GM12878 (cell line): ENCODE data around the gene SQSTM1. TPM values are rescaled to one million over a fixed set of nuclear protein-coding genes. Genes with fewer than 3 reads are reported as not detected.

Experiments used
- ATAC-seq: fragments of 200-7000 bp; cut with Tn5 transposase; 3 replicates; pipeline ENCODE4 v1.9.1; 2020; ENCODE audit warnings: mild to moderate bottlenecking, moderate library complexity
- BruUV-seq: library from RNA; stranded (reverse); fragments of 400-500 nt; replicated peaks from 2 replicates; lab custom pipeline; 2021; lab: Mats Ljungman, UMichigan
- CTCF ChIA-PET: fragments of 300-600 bp; sonication (Branson Sonifier 250); formaldehyde crosslinking; extraction: SDS; loops from one replicate; lab custom pipeline; 2021; ENCODE audit warnings: inconsistent platforms; lab: Yijun Ruan, JAX
- POLR2A ChIA-PET: fragments of 350-600 bp; formaldehyde crosslinking; extraction: SDS; loops from one replicate; lab custom pipeline; 2021; ENCODE audit warnings: inconsistent platforms; lab: Charles Lee
- RAD21 ChIA-PET: fragments of 300-600 bp; sonication (Branson Sonifier 250); formaldehyde crosslinking; loops from one replicate; lab custom pipeline; 2023; ENCODE audit warnings: antibody characterized with exemption; ENCODE audit not compliant: unreplicated experiment; lab: Charles Lee
- SMC1A ChIA-PET: fragments of 300-600 bp; sonication (Branson Sonifier 250); formaldehyde crosslinking; loops from one replicate; lab custom pipeline; 2023; ENCODE audit not compliant: unreplicated experiment, uncharacterized antibody; lab: Charles Lee
- DNase-seq: peaks from one replicate; pipeline ENCODE4 v3.0.0-alpha.2; 2011; ENCODE audit warnings: low read depth, low spot score
- FAIRE-seq: peaks from 3 replicates; lab custom pipeline; 2011; peaks lifted over from hg19 to GRCh38; lab: Jason Lieb, UNC
- H2AFZ ChIP-seq: 2 replicates; pipeline ENCODE4 v1.6.0; 2011; ENCODE audit warnings: low read depth, low read length, control low read depth; ENCODE audit not compliant: control insufficient read depth
- H3K27ac ChIP-seq: 2 replicates; pipeline ENCODE4 v1.5.1; 2011; ENCODE audit warnings: control low read depth; ENCODE audit not compliant: control insufficient read depth, insufficient read depth
- H3K27me3 ChIP-seq, 2 experiments: replicated peaks in 1 of 2; 2 replicates each; pipeline versions ENCODE4 v1.6.0 to v1.6.1; 2011; ENCODE audit warnings: low read length in 1 of 2; ENCODE audit not compliant: control insufficient read depth in 2 of 2, insufficient read depth in 2 of 2
- H3K36me3 ChIP-seq, 2 experiments: 2 replicates each; pipeline ENCODE4 v1.5.1; 2011; ENCODE audit warnings: low read length in 1 of 2; ENCODE audit not compliant: control insufficient read depth in 2 of 2, insufficient read depth in 2 of 2
- H3K4me1 ChIP-seq: 2 replicates; pipeline ENCODE4 v1.6.1; 2011; ENCODE audit warnings: mild to moderate bottlenecking, low read length, moderate library complexity, mixed read lengths; ENCODE audit not compliant: control insufficient read depth, insufficient read depth
- H3K4me2 ChIP-seq: 2 replicates; pipeline ENCODE4 v1.6.0; 2011; ENCODE audit warnings: control low read depth; ENCODE audit not compliant: control insufficient read depth, insufficient read depth
- H3K4me3 ChIP-seq: fragments of 200-600 bp; sonication (generic); 2 replicates; pipeline ENCODE4 v1.5.1; 2016
- H3K79me2 ChIP-seq: 2 replicates; pipeline ENCODE4 v1.6.0; 2011; ENCODE audit warnings: low read length; ENCODE audit not compliant: control insufficient read depth, insufficient read depth
- H3K9ac ChIP-seq: 2 replicates; pipeline ENCODE4 v1.8.0; 2011; ENCODE audit warnings: low read length, control low read depth, mixed read lengths; ENCODE audit not compliant: control insufficient read depth, insufficient read depth
- H3K9me3 ChIP-seq: replicated peaks from 3 replicates; pipeline ENCODE4 v1.5.1; 2011; ENCODE audit warnings: mild to moderate bottlenecking, low read length; ENCODE audit not compliant: control insufficient read depth, insufficient read depth
- H4K20me1 ChIP-seq: 2 replicates; pipeline ENCODE4 v1.6.0; 2011; ENCODE audit not compliant: control insufficient read depth, insufficient read depth
- CBX3 ChIP-seq: fragments of 200-600 bp; sonication (generic); IDR thresholded peaks from 2 replicates; pipeline ENCODE4 v1.6.1; 2016; ENCODE audit warnings: low read depth, borderline replicate concordance
- CHD1 ChIP-seq: IDR thresholded peaks from 2 replicates; pipeline ENCODE4 v1.6.1; 2012; ENCODE audit warnings: low read depth, low read length, improper control_type of control experiment
- CREM ChIP-seq: IDR thresholded peaks from 2 replicates; pipeline ENCODE4 v1.6.1; 2014; ENCODE audit warnings: antibody characterized with exemption, low read depth
- E2F4 ChIP-seq: IDR thresholded peaks from 2 replicates; pipeline ENCODE4 v1.6.1; 2012; ENCODE audit warnings: low read depth, low read length, improper control_type of control experiment
- EGR1 ChIP-seq, 2 experiments: IDR thresholded peaks; 1 replicate in 1 of 2; 2 replicates in 1 of 2; pipeline ENCODE4 v1.6.1; 2011 to 2012; ENCODE audit warnings: low read depth in 2 of 2, low read length in 2 of 2, borderline replicate concordance in 1 of 2, mild to moderate bottlenecking in 1 of 2, moderate library complexity in 1 of 2
- NR2C1 ChIP-seq: fragments of 450-650 bp; IDR thresholded peaks from 2 replicates; pipeline ENCODE4 v1.6.1; 2017; ENCODE audit warnings: antibody characterized with exemption, mild to moderate bottlenecking, moderate library complexity
- POU2F2 ChIP-seq: IDR thresholded peaks from 3 replicates; pipeline ENCODE4 v1.6.1; 2011; ENCODE audit warnings: low read depth, mild to moderate bottlenecking, low read length, borderline replicate concordance
- RAD51 ChIP-seq: fragments of 450-650 bp; IDR thresholded peaks from 2 replicates; pipeline ENCODE4 v1.6.1; 2016; ENCODE audit warnings: moderate library complexity, mild to moderate bottlenecking, inconsistent platforms
- SMAD5 ChIP-seq: IDR thresholded peaks from 2 replicates; pipeline ENCODE4 v1.6.1; 2016; ENCODE audit warnings: antibody characterized with exemption, low read depth
- SREBF2 ChIP-seq: IDR thresholded peaks from 2 replicates; pipeline ENCODE4 v1.6.1; 2012; ENCODE audit warnings: mild to moderate bottlenecking, low read length
- TCF3 ChIP-seq: IDR thresholded peaks from 2 replicates; pipeline ENCODE4 v1.6.1; 2012; ENCODE audit warnings: low read depth, mild to moderate bottlenecking, low read length, borderline replicate concordance; ENCODE audit not compliant: insufficient read depth
- YY1 ChIP-seq: IDR thresholded peaks from 2 replicates; pipeline ENCODE4 v1.6.1; 2011; ENCODE audit warnings: low read depth, mild to moderate bottlenecking, low read length
- WGBS: methylation state at CpG from one replicate; pipeline ENCODE4 v1.1.6; 2016; ENCODE audit warnings: low lambda C conversion rate; ENCODE audit not compliant: insufficient replicate concordance, insufficient coverage; ENCODE audit errors: missing lambda C conversion rate; 5-methylcytosine and 5-hydroxymethylcytosine counted together
- in situ Hi-C: fragments of 300-500 bp; cut with MboI; formaldehyde crosslinking; loops from 9 replicates; pipeline ENCODE4 v1.14.3; 2018; ENCODE audit warnings: mixed read lengths
- intact Hi-C: fragments of 100-400 bp; cut with micrococcal nuclease; formaldehyde crosslinking; loops from one replicate; pipeline ENCODE4 v1.14.2; 2022; ENCODE audit not compliant: unreplicated experiment
- polyA plus RNA-seq, 11 experiments: library from polyadenylated mRNA; depleted of rRNA in 4 of 11; unstranded in 6 of 11; stranded (reverse) in 5 of 11; fragments of >200 nt; fragmentation: Nextera tagmentation in 4 of 11; fragmentation: Illumina TruSeq in 1 of 11; extraction: Ambion mirVana in 4 of 11; extraction: Trizol in 1 of 11; gene quantifications; 1 replicate in 1 of 11; 2 replicates in 10 of 11; pipeline versions ENCODE4 v1.2.1 to v1.2.3, GENCODE V29; 2011 to 2016; ENCODE audit warnings: inconsistent platforms in 2 of 11, missing spikeins in 2 of 11, low read depth in 1 of 11
- total RNA-seq, 4 experiments: library from RNA; depleted of rRNA in 3 of 4; stranded (reverse); fragments of >200 nt in 3 of 4; fragmentation: Illumina TruSeq in 1 of 4; extraction: Trizol in 1 of 4; gene quantifications; 2 replicates each; pipeline versions ENCODE4 v1.2.1 to v1.2.3, GENCODE V29; 2013 to 2021
- TF ChIP-seq, protein P1 (sequence below): fragments of 450-650 bp; IDR thresholded peaks from 2 replicates; pipeline ENCODE4 v1.6.1; 2016; ENCODE audit warnings: mild to moderate bottlenecking
- TF ChIP-seq, protein P2 (sequence below): IDR thresholded peaks from 2 replicates; pipeline ENCODE4 v1.6.1; 2012; ENCODE audit warnings: low read length, inconsistent platforms

Gene SQSTM1
- total and polyA plus RNA-seq, 10 of the 15 experiments (the other 5 are each of a cell fraction or from before 2014, with no cell fraction given), result 6.3 to 138 (median 62.1) TPM

- TF ChIP-seq, protein P1, sequence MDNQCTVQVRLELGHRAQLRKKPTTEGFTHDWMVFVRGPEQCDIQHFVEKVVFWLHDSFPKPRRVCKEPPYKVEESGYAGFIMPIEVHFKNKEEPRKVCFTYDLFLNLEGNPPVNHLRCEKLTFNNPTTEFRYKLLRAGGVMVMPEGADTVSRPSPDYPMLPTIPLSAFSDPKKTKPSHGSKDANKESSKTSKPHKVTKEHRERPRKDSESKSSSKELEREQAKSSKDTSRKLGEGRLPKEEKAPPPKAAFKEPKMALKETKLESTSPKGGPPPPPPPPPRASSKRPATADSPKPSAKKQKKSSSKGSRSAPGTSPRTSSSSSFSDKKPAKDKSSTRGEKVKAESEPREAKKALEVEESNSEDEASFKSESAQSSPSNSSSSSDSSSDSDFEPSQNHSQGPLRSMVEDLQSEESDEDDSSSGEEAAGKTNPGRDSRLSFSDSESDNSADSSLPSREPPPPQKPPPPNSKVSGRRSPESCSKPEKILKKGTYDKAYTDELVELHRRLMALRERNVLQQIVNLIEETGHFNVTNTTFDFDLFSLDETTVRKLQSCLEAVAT, result peak; percentile 82
- TF ChIP-seq YY1 (no peak), SREBF2 (no peak), NR2C1 (no peak), CHD1 (no peak)
- TF ChIP-seq, protein P2, sequence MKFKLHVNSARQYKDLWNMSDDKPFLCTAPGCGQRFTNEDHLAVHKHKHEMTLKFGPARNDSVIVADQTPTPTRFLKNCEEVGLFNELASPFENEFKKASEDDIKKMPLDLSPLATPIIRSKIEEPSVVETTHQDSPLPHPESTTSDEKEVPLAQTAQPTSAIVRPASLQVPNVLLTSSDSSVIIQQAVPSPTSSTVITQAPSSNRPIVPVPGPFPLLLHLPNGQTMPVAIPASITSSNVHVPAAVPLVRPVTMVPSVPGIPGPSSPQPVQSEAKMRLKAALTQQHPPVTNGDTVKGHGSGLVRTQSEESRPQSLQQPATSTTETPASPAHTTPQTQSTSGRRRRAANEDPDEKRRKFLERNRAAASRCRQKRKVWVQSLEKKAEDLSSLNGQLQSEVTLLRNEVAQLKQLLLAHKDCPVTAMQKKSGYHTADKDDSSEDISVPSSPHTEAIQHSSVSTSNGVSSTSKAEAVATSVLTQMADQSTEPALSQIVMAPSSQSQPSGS, result no peak
Measured at GRCh38 chr5:179817890-179818745, 2.6 kb upstream of the SQSTM1 start (continued).

DNA sequence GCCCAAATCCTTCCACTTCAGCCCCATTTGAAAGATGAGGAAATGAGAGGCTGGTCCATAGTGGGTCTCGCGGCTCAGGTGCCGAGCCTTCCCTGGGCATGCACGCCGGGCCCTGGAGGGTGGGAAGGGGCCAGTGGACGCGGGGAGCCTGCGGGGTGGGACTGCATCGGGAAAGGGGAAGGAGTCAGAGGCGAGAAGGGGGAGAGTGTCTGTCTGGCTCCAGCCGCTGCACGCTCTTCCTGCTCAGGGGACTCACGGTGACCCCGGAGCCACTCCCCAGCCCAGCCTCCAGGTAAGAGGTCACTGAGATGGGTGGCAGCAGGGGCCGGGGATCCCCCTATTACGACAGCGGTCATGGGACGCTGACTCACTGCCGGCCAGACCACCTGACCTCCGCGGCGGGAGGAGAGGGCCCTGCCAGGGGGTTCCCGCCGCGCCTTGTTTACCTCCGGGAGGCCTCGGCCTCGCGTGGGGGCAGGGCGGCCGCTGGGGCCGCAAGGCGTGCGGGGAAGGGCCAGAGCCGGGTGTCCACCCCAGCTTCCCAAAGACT is 1.9 kb upstream of the SQSTM1 start:
- H2AFZ ChIP-seq, result peak overlapping the region; percentile 58
- H4K20me1 ChIP-seq, result peaks cover 11% of the 10 kb centered on the region
- ChIA-PET POLR2A (interaction anchor here (0.6 to 1.8 kb wide), 8 partner anchors 10 to 122 kb away, joined by 3 to 9 read pairs (median 4); no protein-coding TSS in a partner anchor), SMC1A (interaction anchor here (1.0 kb wide), 1 partner anchor 56 kb away, joined by 3 read pairs; no protein-coding TSS in a partner anchor), RAD21 (no interaction called here), CTCF (interaction anchor here (0.6 to 2.0 kb wide), 2 partner anchors 15 to 33 kb away, joined by 3 to 5 read pairs; no protein-coding TSS in a partner anchor)
- peaks cover under 1 to 4% of the 10 kb centered on the region in 2 experiments for H3K36me3 ChIP-seq
- H3K4me2 ChIP-seq, result peak overlapping the region; percentile 99
- WGBS, result under 1% methylated on average over 28 of the region's 35 CpGs
- peaks cover 38% of the 10 kb centered on the region for H3K4me1 ChIP-seq
- no TSS peak for BruUV-seq
- in situ Hi-C loops (loop anchor here (10.0 to 25.0 kb wide), 2 partner anchors 993 to 1694 kb away; partner anchors contain the start of gene MGAT1), intact Hi-C loops (loop anchor here (1.0 kb wide), 1 partner anchor 12 kb away; no protein-coding TSS in a partner anchor)
- peak overlapping the region; percentile 96 for H3K27ac ChIP-seq
- peaks cover 27% of the 10 kb centered on the region for H3K79me2 ChIP-seq
- peak overlapping the region; percentile 63 for H3K9ac ChIP-seq
- DNase-seq, result peak; percentile 82
- no peaks in the 10 kb centered on the region for H3K27me3 ChIP-seq
- peak; percentile 75 for ATAC-seq
- H3K4me3 ChIP-seq, result peak overlapping the region; percentile 65
- no peaks in the 10 kb centered on the region for H3K9me3 ChIP-seq
- peak; percentile 91 for FAIRE-seq
- TF ChIP-seq TCF3 (peak; percentile 75; the same call in 1 of the 2 replicates), E2F4 (peak; percentile 61), POU2F2 (peak; percentile 20; the same call in 1 of the 3 replicates), EGR1 (IDR thresholded peaks at IDR 0.05; ENCODE audit: borderline replicate concordance in 1 of 2, low read depth in 2 of 2, low read length in 2 of 2) (peak in 1 of 2 experiments; percentile 32; a peak in 1 of 3 replicates), NR2C1 (peak; percentile 94), SMAD5 (no peak), CBX3 (no peak), RAD51 (peak; percentile 95), CREM (peak; percentile 94)
- TF ChIP-seq, protein P2, result peak; percentile 48; the same call in 1 of the 2 replicates
